ENCODE measurements around the gene IL19. TPM values are rescaled to one million over a fixed set of nuclear protein-coding genes. Genes with fewer than 3 reads are reported as not detected.

Gene IL19
- total RNA-seq, result not detected

GRCh38 chr1:206770531-206771337, at the start of gene IL19:
Gene IL19 (plus strand): TSS chr1:206770773. CDS start chr1:206836663, 65,890 bp downstream.

GRCh38 chr1:206772243-206772937, 1.8 kb downstream of the IL19 start, which contains the start of gene IL10:
Gene IL10 (minus strand): TSS chr1:206772494. CDS start chr1:206772435, 59 bp downstream.

GRCh38 chr1:206864939-206865671, 94.5 kb downstream of the IL19 start, which contains the start of gene IL20:
Gene IL20 (plus strand): TSS chr1:206865623. CDS start chr1:206865853, 230 bp downstream.

Other genes with a start within 250 kb of the IL19 start
- 10 to 100 TPM; 50.3 to 53.1 TPM for gene EIF2D, start 158.3 kb upstream of the IL19 start, total RNA-seq
- 1 to 10 TPM; 2.6 to 3.1 TPM for gene DYRK3, start 135.2 kb upstream of the IL19 start, total RNA-seq
- 10 to 100 TPM; 58.5 to 60.6 TPM for gene MAPKAPK2, start 85.9 kb upstream of the IL19 start, total RNA-seq
- gene IL10, start 1.7 kb downstream of the IL19 start, total RNA-seq, result not detected
- gene IL20, start 94.8 kb downstream of the IL19 start, total RNA-seq, result not detected
- under 1 TPM; 0.33 to 0.60 TPM for gene IL24, start 126.7 kb downstream of the IL19 start, total RNA-seq
- 100 to 1,000 TPM; 221 to 226 TPM for gene FCMR, start 151.2 kb downstream of the IL19 start, total RNA-seq
- not detected for gene PIGR, start 175.7 kb downstream of the IL19 start, total RNA-seq
- gene FCAMR, start 199.7 kb downstream of the IL19 start, total RNA-seq, result not detected